ENCODE data around the gene REXO1.

Gene REXO1

GRCh38 chr19:1841209-1841924 is 6.9 kb downstream of the REXO1 start:
- TF ChIP-seq GATA1 (IDR thresholded peaks at IDR 0.05; ENCODE audit: low read depth, low read length) (no peak), POLR2A (IDR thresholded peaks at IDR 0.05; ENCODE audit: low read length) (no peak)
- DNase-seq, result no peak

DNA sequence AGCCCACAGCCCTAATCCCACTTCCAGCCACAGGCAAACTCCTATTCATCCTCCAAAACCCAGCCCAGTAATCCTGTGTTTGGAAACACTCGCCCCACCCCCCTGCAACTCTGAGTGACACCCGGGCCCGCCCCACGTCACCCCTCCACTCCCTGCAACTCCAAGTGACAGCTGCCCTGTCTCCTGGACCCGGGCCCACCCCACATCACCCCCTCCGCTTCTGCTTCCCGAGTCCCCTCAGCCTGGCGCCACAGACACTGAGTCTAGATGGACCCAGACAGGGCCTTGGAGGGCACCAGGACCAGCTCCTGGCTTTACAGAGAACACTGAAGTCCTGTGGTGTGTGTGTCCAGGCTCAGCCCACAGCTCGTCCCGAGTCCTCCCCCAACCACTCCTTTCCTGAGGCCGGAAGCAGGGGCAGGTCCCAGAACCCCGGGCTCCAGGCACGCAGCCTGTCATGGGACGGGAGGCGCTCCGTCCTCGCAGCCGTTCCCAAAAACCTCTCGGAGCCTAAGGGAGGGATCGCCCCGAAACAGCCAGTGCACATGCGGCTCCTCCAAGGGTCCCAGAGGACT is 7.7 kb downstream of the REXO1 start:
- no peak for TF ChIP-seq POLR2A (IDR thresholded peaks at IDR 0.05; ENCODE audit: low read length)
- no peak for TF ChIP-seq GATA1 (IDR thresholded peaks at IDR 0.05; ENCODE audit: low read depth, low read length)
- no peak for DNase-seq

DNA sequence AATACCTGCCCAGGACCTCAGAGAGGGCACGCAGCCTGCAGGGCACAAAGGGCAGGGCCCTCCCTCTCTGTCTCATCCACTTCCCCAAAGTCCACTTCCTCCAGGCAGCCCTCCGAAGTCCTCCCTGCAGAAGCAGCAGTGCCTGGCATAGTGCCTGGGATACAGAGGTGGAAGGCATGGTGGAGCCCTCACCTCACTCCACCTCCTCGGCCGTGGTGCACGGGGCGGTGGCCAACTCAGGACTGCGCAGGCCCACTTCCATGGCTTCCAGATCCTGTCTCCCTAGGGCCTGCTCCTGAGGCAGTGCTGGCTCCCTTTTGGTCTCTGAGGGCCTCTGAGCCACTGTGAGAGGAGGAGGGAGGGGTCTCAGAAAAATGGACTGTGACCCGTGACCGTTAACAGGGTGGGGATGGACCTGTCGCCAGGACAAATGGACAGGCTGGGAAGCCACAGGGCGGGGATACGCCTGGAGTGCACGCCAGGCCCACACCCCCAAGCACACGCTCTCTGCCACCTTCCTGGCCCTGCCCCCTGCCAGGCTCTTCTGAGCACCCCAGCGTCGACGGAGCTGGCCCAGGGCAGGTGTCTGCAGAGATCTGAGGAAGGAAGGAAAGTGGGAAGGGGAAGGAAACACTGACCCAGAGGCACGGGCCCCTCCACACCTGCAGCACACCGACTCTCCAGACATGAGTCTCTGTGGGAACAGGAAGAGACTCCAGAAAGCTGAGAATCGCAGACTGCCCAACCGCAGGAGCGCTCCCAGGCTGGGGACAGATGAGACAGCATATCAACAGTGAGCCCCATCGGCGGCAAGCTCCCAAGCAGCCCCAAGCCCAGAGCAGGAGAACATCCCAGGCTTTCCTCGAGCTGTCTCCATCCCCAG is 8.4 kb downstream of the REXO1 start:
- TF ChIP-seq GATA1 (IDR thresholded peaks at IDR 0.05; ENCODE audit: low read depth, low read length), result no peak
- no peak for TF ChIP-seq POLR2A (IDR thresholded peaks at IDR 0.05; ENCODE audit: low read length)
- DNase-seq, result no peak

DNA sequence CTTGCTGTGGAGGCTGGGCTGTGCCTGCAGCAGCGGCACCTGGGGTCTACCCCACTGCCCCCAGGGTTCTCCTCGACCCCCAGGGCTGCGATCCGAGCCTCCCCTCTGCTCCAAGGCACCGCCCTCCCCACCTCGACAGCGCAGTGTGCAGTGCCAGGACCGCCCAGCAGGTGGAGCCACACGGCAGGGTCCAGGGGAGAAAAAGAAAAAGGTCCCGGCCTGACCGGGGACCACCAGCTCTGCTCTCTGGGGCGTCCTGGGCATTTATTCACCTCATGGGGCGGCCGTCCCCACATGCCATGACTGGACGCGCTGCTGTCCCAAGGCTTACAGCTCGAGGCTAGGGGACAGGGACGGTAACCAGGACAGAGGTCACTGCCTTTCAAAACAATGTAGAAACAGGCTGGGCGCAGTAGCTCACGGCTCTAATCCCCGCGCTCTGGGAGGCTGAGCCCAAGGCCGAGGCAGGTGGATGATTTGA is 10.6 kb downstream of the REXO1 start:
- DNase-seq, result peak; percentile 79 to 86
- TF ChIP-seq GATA1 (IDR thresholded peaks at IDR 0.05; ENCODE audit: low read depth, low read length) (no peak), POLR2A (IDR thresholded peaks at IDR 0.05; ENCODE audit: low read length) (no peak)

DNA sequence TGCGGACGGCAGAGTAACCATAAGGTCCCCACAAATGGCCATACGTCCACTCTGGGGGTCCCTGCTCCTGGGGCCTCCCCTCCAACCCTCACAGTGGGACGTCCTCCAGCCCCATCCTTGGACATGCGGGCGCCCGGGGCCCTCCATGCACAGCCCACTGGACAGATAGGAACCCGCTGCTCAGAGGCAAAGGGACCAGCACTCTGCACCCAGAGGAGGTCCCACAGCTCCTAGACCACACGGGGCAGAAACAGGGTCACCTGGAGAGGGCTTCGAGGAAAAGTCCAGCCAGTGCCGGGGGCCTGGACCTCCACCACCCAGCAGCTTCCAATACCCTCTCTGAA is 11.1 kb downstream of the REXO1 start:
- no peak for DNase-seq

GRCh38 chr19:1836458-1837221 is 11.6 kb downstream of the REXO1 start:
- peak; percentile 88 to 96 for DNase-seq
- TF ChIP-seq GATA1 (IDR thresholded peaks at IDR 0.05; ENCODE audit: low read depth, low read length), result peak; percentile 77
- TF ChIP-seq POLR2A (IDR thresholded peaks at IDR 0.05; ENCODE audit: low read length), result no peak

More for the DNA sequence above, 11.1 kb downstream of the REXO1 start:
- no peak for TF ChIP-seq POLR2A (IDR thresholded peaks at IDR 0.05; ENCODE audit: low read length)
- TF ChIP-seq GATA1 (IDR thresholded peaks at IDR 0.05; ENCODE audit: low read depth, low read length), result no peak

- DNase-seq, result no peak
- TF ChIP-seq POLR2A (IDR thresholded peaks at IDR 0.05; ENCODE audit: low read length) (no peak), GATA1 (IDR thresholded peaks at IDR 0.05; ENCODE audit: low read depth, low read length) (no peak)
Measured at GRCh38 chr19:1833540-1833939, 14.7 kb downstream of the REXO1 start.

- DNase-seq, result no peak
- TF ChIP-seq POLR2A (IDR thresholded peaks at IDR 0.05; ENCODE audit: low read length), result no peak
- TF ChIP-seq GATA1 (IDR thresholded peaks at IDR 0.05; ENCODE audit: low read depth, low read length), result no peak
Measured at GRCh38 chr19:1832046-1832663, 16.1 kb downstream of the REXO1 start.

DNA sequence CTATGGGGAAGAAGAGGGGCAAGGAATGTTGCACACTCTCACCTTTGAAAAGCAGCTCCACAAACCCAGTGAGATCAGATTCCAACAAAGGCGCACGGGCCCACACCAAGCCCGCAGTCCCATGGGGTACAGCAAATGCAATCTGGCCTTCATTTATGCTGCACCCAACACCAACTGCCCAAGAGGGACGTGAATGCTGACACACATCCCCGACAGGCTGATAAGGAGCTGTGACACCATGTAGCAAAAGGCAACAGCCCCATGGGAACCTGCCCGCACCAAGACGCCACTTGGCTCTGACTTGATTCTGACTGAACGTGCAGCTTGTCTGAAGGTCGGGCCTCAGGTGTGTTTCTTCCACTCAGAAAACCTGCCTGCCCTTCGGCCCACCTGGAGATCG is 17.3 kb downstream of the REXO1 start:
- TF ChIP-seq POLR2A (IDR thresholded peaks at IDR 0.05; ENCODE audit: low read length) (no peak), GATA1 (IDR thresholded peaks at IDR 0.05; ENCODE audit: low read depth, low read length) (no peak)
- DNase-seq, result no peak

DNA sequence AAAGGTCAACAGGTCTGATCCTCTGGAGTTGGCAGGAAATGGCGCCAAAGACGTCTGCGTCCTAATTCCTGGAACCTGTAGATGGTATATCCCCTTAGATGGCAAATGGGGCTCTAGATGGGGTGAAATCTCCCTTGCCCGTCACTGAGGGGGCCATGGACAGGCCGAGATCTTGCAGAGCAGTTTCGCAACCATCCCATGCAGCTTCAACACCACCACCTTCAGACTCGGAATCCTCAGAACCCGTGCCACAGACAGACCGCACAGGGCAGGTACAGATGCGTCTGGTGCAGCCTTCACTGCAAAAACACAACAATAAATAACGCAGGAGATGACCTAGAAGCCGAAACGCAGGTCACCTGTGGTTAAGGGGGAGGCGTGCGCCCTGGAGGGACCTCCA is 17.7 kb downstream of the REXO1 start:
- TF ChIP-seq POLR2A (IDR thresholded peaks at IDR 0.05; ENCODE audit: low read length) (no peak), GATA1 (IDR thresholded peaks at IDR 0.05; ENCODE audit: low read depth, low read length) (no peak)
- DNase-seq, result no peak

DNA sequence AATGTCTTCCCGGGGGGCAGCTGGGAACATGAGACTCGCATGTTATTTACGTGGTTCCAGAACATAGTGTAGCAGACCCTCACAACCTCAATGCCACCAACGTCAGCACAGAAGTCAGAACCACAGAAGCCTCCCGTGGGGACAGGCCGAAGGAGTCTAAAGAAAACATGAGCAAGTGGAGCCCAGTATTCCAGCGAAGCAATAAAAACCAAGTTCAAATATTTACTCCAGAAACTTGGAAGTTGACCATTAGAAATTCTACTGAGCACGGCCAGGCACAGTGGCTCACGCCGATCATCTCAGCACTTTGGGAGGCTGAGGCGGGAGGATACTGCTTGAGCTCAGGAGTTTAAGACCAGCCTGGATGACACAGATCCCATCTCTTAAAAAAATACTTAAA is 18.3 kb downstream of the REXO1 start:
- no peak for DNase-seq
- no peak for TF ChIP-seq GATA1 (IDR thresholded peaks at IDR 0.05; ENCODE audit: low read depth, low read length)
- no peak for TF ChIP-seq POLR2A (IDR thresholded peaks at IDR 0.05; ENCODE audit: low read length)

DNA sequence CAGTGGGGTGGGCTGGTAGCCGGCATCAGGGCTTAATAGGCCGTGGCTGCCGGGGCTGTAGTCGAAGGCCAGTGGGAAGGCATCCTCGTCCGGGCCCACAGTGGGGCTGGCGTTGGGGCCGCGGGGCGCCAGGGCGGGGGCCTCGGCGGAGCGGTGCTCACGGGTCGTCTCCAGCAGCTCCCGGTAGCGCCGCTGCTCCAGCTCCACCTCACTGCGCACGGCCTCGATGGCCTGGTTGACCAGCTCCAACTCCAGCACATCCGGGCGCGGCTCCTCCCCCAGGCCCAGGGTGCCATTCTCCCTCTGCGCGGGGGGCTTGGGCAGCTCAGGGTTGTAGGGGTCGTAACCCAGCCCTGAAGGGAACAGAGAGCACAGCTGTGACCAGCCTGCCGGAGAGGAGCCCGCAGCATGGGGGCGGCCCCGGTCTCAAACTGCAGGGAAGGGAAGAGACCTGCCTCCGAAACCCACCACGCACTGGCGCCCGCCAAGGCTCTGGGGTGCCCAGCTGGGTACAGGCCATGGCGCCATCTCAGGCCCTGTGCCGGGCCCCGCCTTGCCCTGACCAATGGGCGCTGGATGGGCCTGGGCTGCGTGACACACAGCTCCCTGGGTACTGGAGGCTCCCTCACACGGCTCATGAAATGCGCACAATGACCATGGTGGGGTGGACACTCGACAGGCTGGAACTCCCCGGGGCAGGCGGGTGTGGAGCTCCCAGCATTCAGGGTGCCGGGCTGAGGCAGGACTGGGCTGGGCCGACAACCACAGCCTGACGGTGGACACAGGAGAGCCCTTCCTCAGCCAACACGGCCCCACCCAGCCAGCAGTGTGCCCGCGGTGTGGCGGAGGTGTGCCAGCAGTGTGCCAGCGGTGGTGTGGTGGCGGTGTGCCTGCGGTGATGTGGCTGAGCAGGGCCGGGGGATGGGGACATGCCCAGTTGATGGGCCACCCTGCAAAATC is 19.7 kb downstream of the REXO1 start:
- no peak for DNase-seq
- no peak for TF ChIP-seq POLR2A (IDR thresholded peaks at IDR 0.05; ENCODE audit: low read length)
- TF ChIP-seq GATA1 (IDR thresholded peaks at IDR 0.05; ENCODE audit: low read depth, low read length), result no peak

All from erythroblast (primary cell).